HG03521 (cell line): ENCODE measurements around the gene ZNF692.
A peak's percentile ranks its signal among the peaks of the same experiment; 100 is the strongest.
"Not testable (repeated sequence)": the region's sequence is repeated elsewhere in the genome, so short reads cannot be mapped to it uniquely, and the experiment has no call there.

Experiments used
- ATAC-seq: cut with Tn5 transposase; IDR thresholded peaks from one replicate; pipeline ENCODE4 v1.9.1; 2021; ENCODE audit warnings: mild to moderate bottlenecking, moderate library complexity; ENCODE audit not compliant: unreplicated experiment

Gene ZNF692

GRCh38 chr1:248858891-248859889 lies at the start of gene ZNF692:
Gene ZNF692 (minus strand): TSS chr1:248859085. CDS start chr1:248858309, 776 bp downstream.
- ATAC-seq: peak; percentile 84

- ATAC-seq: peak; percentile 6
Measured at GRCh38 chr1:248906753-248907661, 48.1 kb upstream of the ZNF692 start.

- ATAC-seq: peak; percentile 90
Measured at GRCh38 chr1:248906009-248906752, 47.3 kb upstream of the ZNF692 start, which contains the start of gene PGBD2. Gene PGBD2 (plus strand): TSS chr1:248906235. CDS start chr1:248913863, 7,628 bp downstream.

- no peak for ATAC-seq
Measured at GRCh38 chr1:248905662-248906008, 46.8 kb upstream of the ZNF692 start.

GRCh38 chr1:248904437-248905216 lies 45.7 kb upstream of the ZNF692 start:
- ATAC-seq: no peak

GRCh38 chr1:248901578-248901977 lies 42.7 kb upstream of the ZNF692 start:
- ATAC-seq: no peak

GRCh38 chr1:248900637-248901036 lies 41.8 kb upstream of the ZNF692 start:
- ATAC-seq: no peak

GRCh38 chr1:248897412-248898337 lies 38.8 kb upstream of the ZNF692 start:
- ATAC-seq: no peak

- no peak for ATAC-seq
Measured at GRCh38 chr1:248894837-248895236, 36.0 kb upstream of the ZNF692 start.

- no peak for ATAC-seq
Measured at GRCh38 chr1:248892590-248892989, 33.7 kb upstream of the ZNF692 start.

- ATAC-seq: no peak
Measured at GRCh38 chr1:248891758-248892157, 32.9 kb upstream of the ZNF692 start.

- ATAC-seq: no peak
Measured at GRCh38 chr1:248890549-248891498, 31.9 kb upstream of the ZNF692 start.

- ATAC-seq: not testable (repeated sequence)
Measured at GRCh38 chr1:248889914-248890243, 31.0 kb upstream of the ZNF692 start.

- ATAC-seq: no peak
Measured at GRCh38 chr1:248886237-248886895, 27.5 kb upstream of the ZNF692 start.

- ATAC-seq: no peak
Measured at GRCh38 chr1:248885646-248886045, 26.8 kb upstream of the ZNF692 start.

- no peak for ATAC-seq
Measured at GRCh38 chr1:248884632-248885295, 25.9 kb upstream of the ZNF692 start.

GRCh38 chr1:248882427-248882826 lies 23.5 kb upstream of the ZNF692 start:
- not testable (repeated sequence) for ATAC-seq
